A549 (cell line): ENCODE results near the gene CECR2.

Experiments used
- EP300 ChIP-seq, 2 experiments: fragments of >200 bp; sonication (Bioruptor Twin); formaldehyde crosslinking; IDR thresholded peaks; 2 replicates in 1 of 2; 3 replicates in 1 of 2; pipeline ENCODE4 v1.6.1; 2016 to 2017
- HEYL ChIP-seq: fragments of 250-450 bp; sonication (Bioruptor Pico); IDR thresholded peaks from 2 replicates; pipeline ENCODE4 v1.8.0; 2021; ENCODE audit warnings: mild to moderate bottlenecking, moderate library complexity
- HOXA7 ChIP-seq: fragments of 250-450 bp; sonication (Bioruptor Pico); IDR thresholded peaks from 2 replicates; pipeline ENCODE4 v1.5.0; 2020; ENCODE audit warnings: mild to moderate bottlenecking, moderate library complexity
- MAFK ChIP-seq: fragments of 450-650 bp; IDR thresholded peaks from 2 replicates; pipeline ENCODE4 v1.6.1; 2014; ENCODE audit not compliant: partially characterized antibody
- MYC ChIP-seq: IDR thresholded peaks from 2 replicates; pipeline ENCODE4 v1.6.1; 2012; ENCODE audit warnings: mild to moderate bottlenecking, inconsistent platforms, low read length, improper control_type of control experiment, borderline replicate concordance
- POLR2A ChIP-seq: IDR thresholded peaks from 2 replicates; pipeline ENCODE4 v1.6.1; 2012; ENCODE audit warnings: mild to moderate bottlenecking, low read length
- RCOR1 ChIP-seq: fragments of 150-350 bp; IDR thresholded peaks from 2 replicates; pipeline ENCODE4 v1.6.1; 2014; ENCODE audit warnings: antibody characterized with exemption, low read length, low read depth
- ZFP36 ChIP-seq: fragments of 450-650 bp; IDR thresholded peaks from 2 replicates; pipeline ENCODE4 v1.6.1; 2014; ENCODE audit warnings: borderline replicate concordance; ENCODE audit not compliant: partially characterized antibody
- ZSCAN20 ChIP-seq: fragments of 250-450 bp; sonication (Bioruptor Pico); IDR thresholded peaks from 2 replicates; pipeline ENCODE4 v1.8.0; 2022; ENCODE audit warnings: mild to moderate bottlenecking, moderate library complexity
- TF ChIP-seq, protein P1 (sequence below): fragments of >200 bp; sonication (Bioruptor Twin); formaldehyde crosslinking; IDR thresholded peaks from 3 replicates; pipeline ENCODE4 v1.5.1; 2016
- TF ChIP-seq, protein P2 (sequence below): IDR thresholded peaks from 2 replicates; pipeline ENCODE4 v1.6.1; 2012

DNA sequence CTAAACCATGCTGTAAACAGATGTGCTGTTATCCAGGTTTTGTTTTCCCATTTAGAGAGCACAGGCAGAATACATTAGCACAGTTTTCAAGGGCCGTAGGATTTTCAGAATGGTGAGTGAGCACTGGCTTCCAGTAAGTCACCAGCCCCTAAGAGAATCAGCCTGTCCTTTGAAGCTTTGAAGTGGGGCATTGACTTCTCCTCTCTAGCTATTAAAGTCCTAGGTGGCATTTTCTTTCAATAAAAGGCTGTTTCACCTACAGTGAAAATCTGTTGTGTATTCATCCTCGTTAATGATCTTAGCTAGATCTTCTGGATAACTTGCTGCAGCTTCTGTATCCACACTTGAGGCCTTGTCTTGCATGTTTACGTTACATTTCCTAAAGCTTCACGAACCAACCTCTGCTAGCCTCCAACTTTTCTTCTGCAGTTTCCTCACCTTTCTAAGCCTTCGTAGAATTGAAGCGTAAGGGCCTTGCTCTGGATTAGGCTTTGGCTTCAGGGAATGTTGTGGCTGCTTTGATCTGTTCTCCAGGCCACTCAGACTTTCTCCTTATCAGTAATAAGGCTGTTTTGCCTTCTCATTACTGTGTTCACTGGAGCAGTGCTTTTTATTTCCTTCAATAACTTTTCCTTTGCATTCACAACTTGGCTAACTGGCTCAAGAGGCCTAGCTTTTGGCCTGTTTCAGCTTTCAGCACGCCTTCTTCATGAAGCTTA, 15.5 kb downstream of the CECR2 start:
- TF ChIP-seq, protein P1, sequence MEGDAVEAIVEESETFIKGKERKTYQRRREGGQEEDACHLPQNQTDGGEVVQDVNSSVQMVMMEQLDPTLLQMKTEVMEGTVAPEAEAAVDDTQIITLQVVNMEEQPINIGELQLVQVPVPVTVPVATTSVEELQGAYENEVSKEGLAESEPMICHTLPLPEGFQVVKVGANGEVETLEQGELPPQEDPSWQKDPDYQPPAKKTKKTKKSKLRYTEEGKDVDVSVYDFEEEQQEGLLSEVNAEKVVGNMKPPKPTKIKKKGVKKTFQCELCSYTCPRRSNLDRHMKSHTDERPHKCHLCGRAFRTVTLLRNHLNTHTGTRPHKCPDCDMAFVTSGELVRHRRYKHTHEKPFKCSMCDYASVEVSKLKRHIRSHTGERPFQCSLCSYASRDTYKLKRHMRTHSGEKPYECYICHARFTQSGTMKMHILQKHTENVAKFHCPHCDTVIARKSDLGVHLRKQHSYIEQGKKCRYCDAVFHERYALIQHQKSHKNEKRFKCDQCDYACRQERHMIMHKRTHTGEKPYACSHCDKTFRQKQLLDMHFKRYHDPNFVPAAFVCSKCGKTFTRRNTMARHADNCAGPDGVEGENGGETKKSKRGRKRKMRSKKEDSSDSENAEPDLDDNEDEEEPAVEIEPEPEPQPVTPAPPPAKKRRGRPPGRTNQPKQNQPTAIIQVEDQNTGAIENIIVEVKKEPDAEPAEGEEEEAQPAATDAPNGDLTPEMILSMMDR = no peak
- no peak for TF ChIP-seq EP300 (IDR thresholded peaks at IDR 0.05)
- TF ChIP-seq HEYL (CRISPR knock-in tag) = no peak
- TF ChIP-seq MAFK = no peak
- no peak for TF ChIP-seq HOXA7 (CRISPR knock-in tag)
- no peak for TF ChIP-seq ZFP36
- no peak for TF ChIP-seq RCOR1
- TF ChIP-seq ZSCAN20 (CRISPR knock-in tag) = no peak
- no peak for TF ChIP-seq POLR2A
- TF ChIP-seq, protein P2, sequence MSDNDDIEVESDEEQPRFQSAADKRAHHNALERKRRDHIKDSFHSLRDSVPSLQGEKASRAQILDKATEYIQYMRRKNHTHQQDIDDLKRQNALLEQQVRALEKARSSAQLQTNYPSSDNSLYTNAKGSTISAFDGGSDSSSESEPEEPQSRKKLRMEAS = no peak
- TF ChIP-seq MYC = no peak
